ENCODE measurements around the gene FOXP1. TPM values are rescaled to one million over a fixed set of nuclear protein-coding genes. Genes with fewer than 3 reads are reported as not detected.

Gene FOXP1
- polyA plus RNA-seq, 1 experiment: 56.6 TPM

- Histone ChIP-seq H3K27ac (ENCODE audit: low read depth, low read length) (no peak overlapping the region), H3K9me3 (ENCODE audit: control insufficient read depth, insufficient read depth, low read length) (no peaks in the 10 kb centered on the region), H3K27me3 (ENCODE audit: control insufficient read depth, insufficient read depth, low read length) (no peaks in the 10 kb centered on the region), H3K4me3 (ENCODE audit: low read depth, low read length) (no peak overlapping the region)
- TF ChIP-seq CTCF (IDR thresholded peaks at IDR 0.05; ENCODE audit: low read depth, low read length): no peak
- no peak for DNase-seq (ENCODE audit: low read depth, low spot score)
- CTCF ChIA-PET: no interaction called here
- POLR2A ChIA-PET: interaction anchor here (0.7 kb wide), 1 partner anchor 152 kb away, joined by 6 read pairs; no protein-coding TSS in a partner anchor
Measured at GRCh38 chr3:71370467-71370866, 213.1 kb downstream of the FOXP1 start.

- H3K27me3 ChIP-seq (ENCODE audit: control insufficient read depth, insufficient read depth, low read length): no peaks in the 10 kb centered on the region
- no peak for TF ChIP-seq CTCF (IDR thresholded peaks at IDR 0.05; ENCODE audit: low read depth, low read length)
- ChIA-PET POLR2A (no interaction called here), CTCF (no interaction called here)
- H3K9me3 ChIP-seq (ENCODE audit: control insufficient read depth, insufficient read depth, low read length): no peaks in the 10 kb centered on the region
- no peak for DNase-seq (ENCODE audit: low read depth, low spot score)
- H3K4me3 ChIP-seq (ENCODE audit: low read depth, low read length): no peak overlapping the region
- H3K27ac ChIP-seq (ENCODE audit: low read depth, low read length): no peak overlapping the region
Measured at GRCh38 chr3:71369701-71370391, 213.7 kb downstream of the FOXP1 start.

GRCh38 chr3:71366988-71367604 lies 216.4 kb downstream of the FOXP1 start:
- no peak for TF ChIP-seq CTCF (IDR thresholded peaks at IDR 0.05; ENCODE audit: low read depth, low read length)
- Histone ChIP-seq H3K4me3 (ENCODE audit: low read depth, low read length) (no peak overlapping the region), H3K9me3 (ENCODE audit: control insufficient read depth, insufficient read depth, low read length) (no peaks in the 10 kb centered on the region), H3K27me3 (ENCODE audit: control insufficient read depth, insufficient read depth, low read length) (no peaks in the 10 kb centered on the region), H3K27ac (ENCODE audit: low read depth, low read length) (no peak overlapping the region)
- ChIA-PET CTCF (no interaction called here), POLR2A (no interaction called here)
- DNase-seq (ENCODE audit: low read depth, low spot score): no peak

- DNase-seq (ENCODE audit: low read depth, low spot score): no peak
- no peaks in the 10 kb centered on the region for H3K27me3 ChIP-seq (ENCODE audit: control insufficient read depth, insufficient read depth, low read length)
- CTCF ChIA-PET: interaction anchor here (0.6 to 1.0 kb wide), 2 partner anchors 117 to 224 kb away, joined by 3 read pairs; no protein-coding TSS in a partner anchor
- TF ChIP-seq CTCF (IDR thresholded peaks at IDR 0.05; ENCODE audit: low read depth, low read length): no peak
- POLR2A ChIA-PET: no interaction called here
- H3K27ac ChIP-seq (ENCODE audit: low read depth, low read length): no peak overlapping the region
- H3K4me3 ChIP-seq (ENCODE audit: low read depth, low read length): no peak overlapping the region
- no peaks in the 10 kb centered on the region for H3K9me3 ChIP-seq (ENCODE audit: control insufficient read depth, insufficient read depth, low read length)
Measured at GRCh38 chr3:71361334-71361890, 222.1 kb downstream of the FOXP1 start.

GRCh38 chr3:71360764-71361163 lies 222.8 kb downstream of the FOXP1 start:
- ChIA-PET CTCF (no interaction called here), POLR2A (no interaction called here)
- no peaks in the 10 kb centered on the region for H3K9me3 ChIP-seq (ENCODE audit: control insufficient read depth, insufficient read depth, low read length)
- no peak for TF ChIP-seq CTCF (IDR thresholded peaks at IDR 0.05; ENCODE audit: low read depth, low read length)
- H3K27me3 ChIP-seq (ENCODE audit: control insufficient read depth, insufficient read depth, low read length): no peaks in the 10 kb centered on the region
- no peak overlapping the region for H3K27ac ChIP-seq (ENCODE audit: low read depth, low read length)
- H3K4me3 ChIP-seq (ENCODE audit: low read depth, low read length): no peak overlapping the region
- DNase-seq (ENCODE audit: low read depth, low spot score): no peak

Measured in AG04450 (cell line).